ENCODE measurements around the gene BCL11B. TPM values are rescaled to one million over a fixed set of nuclear protein-coding genes. Genes with fewer than 3 reads are reported as not detected.

BCL11B gene
- polyA plus RNA-seq, 1 donor, result 0.86 TPM

- DNase-seq (ENCODE audit: low read depth), result no peak
Measured at GRCh38 chr14:99137001-99137700, 134.8 kb downstream of the BCL11B start.

DNA sequence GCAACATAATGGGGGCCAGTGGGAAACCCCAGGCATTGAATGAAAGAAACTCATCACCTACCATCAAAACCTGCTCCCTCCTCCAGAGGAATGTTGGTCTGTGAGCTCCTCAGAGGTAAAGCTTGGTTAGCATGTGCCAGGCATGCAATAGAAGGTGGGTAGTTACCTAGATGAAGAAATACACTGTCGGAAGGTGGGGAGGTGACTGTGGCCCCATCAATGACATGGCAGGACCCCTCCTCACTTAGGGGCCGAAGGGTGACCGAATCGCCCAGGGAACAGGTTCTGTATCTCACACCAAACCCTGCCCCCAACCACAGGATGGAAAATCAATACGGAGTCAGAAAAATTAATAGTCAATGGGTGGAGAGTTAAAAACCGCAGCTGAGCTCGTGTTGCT is 135.6 kb downstream of the BCL11B start:
- no peak for DNase-seq (ENCODE audit: low read depth)

DNA sequence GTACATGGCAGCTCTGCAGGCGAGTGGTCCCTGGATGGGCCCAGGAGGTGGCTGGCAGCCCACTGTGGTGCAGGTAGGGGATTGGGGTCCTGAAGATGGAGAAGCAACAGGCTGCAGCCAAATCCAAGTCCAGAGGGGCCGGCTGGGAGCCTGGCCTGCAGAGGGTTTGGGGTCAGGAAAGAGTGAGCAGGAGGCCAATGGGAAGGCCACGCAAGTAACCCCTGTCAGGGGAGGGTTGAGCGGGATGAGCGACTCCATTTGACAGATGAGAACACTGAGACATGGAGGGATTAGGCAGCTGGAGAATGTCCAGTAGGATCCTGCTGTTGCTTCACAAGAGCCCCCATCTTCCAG is 136.0 kb downstream of the BCL11B start:
- DNase-seq (ENCODE audit: low read depth), result no peak

DNA sequence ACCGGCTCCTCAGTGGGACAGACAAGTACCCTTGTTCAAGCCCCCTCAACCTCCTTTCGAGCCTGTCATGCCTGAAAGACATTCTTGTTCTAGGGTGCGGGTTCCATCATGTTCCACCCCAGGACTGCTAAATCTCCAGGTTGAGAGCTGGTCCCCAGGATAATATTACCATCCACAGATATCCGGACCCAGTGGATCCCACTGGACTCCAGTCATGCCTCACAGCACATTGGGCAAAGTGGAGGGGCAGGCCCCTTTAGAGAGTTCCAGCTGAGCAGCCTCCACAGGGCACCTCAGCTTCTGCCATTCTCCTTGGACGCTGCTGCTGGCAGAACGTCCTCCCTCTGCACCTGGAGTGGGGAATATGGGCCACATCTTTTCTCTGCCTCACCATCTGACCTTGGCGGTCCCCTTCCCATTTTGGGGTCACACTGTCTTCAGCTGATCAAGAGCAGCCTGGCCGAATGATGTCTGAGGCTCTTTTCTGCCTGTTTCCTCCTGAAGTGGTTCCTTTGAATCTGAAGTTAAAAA is 137.4 kb downstream of the BCL11B start:
- no peak for DNase-seq (ENCODE audit: low read depth)

GRCh38 chr14:99133636-99134515 is 138.1 kb downstream of the BCL11B start:
- no peak for DNase-seq (ENCODE audit: low read depth)

DNA sequence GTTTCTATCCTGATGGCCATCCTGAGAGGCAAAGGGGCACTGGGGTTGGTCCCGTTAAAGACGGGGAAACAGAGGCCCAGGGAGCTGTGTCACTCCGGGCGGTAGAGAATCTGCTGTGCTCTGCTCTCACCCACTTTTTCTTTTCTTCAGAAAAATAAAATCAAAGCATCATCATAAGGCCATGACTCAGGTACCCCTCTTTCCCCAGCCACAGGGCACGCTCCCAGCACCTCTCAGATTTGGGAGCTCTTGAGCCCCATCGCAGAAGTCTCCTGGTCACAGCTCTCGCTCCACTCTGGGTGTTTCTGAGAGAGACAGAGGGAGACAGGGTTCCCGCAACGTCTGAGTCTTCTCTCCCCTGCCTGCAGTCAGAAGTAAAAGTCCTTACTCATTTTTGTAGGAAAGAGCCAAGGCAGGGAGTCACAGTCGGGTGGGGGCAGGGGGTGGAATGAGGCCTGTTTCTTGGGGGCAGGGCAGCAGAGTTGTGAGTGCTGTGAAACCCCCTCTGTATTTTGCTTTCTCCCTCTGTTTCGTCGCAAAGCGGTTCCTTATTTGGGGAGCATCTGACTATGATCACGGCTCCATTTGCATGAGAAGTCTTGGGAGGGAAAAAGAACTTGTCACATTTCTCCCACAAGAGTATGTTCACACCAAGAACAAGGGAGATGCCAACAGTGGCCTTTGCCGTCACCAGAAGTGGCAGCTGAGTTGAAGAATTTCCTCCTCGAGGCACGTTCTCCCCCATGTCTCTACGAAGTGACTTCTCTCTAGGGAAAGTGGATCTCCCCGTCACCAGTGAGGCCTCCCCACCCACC is 139.0 kb downstream of the BCL11B start:
- no peak for DNase-seq (ENCODE audit: low read depth)

- no peak for DNase-seq (ENCODE audit: low read depth)
Measured at GRCh38 chr14:99131632-99132271, 140.2 kb downstream of the BCL11B start.

DNA sequence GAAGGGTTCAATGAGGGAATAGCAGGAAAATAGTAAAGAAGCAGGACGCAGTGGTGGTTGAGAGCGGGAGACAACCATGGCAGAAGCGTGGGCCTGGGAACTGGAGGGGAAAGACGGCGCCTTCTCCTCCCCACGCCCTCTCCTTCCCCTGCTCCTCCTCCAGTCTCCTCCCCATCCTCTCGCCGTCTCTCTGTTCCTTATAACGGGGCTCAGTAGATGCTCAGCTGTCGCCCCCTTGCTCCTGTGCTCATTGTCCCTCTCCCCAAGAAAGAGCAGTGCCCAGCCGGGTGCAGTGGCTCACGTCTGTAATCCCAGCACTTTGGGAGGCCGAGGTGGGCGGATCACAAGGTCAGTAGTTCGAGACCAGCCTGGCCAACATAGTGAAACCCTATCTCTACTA is 142.0 kb downstream of the BCL11B start:
- DNase-seq (ENCODE audit: low read depth), result no peak

DNA sequence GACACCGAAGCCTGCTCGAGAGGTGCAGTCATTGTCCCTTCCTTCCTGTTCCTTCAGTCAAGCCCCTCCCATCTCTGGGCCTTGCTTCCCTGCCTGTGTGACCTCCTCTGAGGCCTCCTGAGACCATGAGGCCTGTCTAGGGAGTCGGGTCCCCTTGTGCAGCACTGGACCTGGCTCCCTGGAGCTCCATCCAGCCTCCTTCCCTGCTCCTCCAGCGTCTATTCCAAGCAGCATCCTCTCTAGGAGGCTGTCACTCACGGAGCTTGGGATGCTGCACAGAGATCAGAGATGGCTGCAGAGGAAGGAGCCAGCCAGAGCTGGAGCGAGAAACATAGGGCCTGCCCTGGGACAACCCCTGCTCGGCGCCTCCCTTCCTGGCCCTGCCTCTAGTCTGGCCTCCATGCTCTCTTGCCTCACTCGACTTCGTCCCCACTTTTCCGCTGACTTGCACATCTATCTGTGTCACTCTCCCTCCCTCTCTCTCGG is 142.7 kb downstream of the BCL11B start:
- no peak for DNase-seq (ENCODE audit: low read depth)

DNA sequence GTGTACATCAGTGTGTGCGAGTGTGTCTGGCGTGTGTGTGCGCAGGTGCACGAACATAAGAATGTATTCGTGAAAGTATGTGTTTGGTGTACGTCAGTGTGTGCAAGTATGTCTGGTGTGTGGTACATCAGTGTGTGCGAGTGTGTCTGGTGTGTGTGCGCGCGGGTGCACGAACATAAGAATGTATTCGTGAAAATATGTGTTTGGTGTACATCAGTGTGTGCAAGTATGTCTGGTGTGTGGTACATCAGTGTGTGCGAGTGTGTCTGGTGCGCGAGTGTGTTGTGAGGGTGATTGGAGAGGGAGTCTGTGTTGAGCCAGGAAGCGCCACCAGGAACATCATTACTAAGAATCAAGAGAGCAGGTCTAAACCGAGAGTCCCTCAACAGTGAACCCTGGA is 143.8 kb downstream of the BCL11B start:
- DNase-seq (ENCODE audit: low read depth), result no peak

- no peak for DNase-seq (ENCODE audit: low read depth)
Measured at GRCh38 chr14:99127651-99128167, 144.3 kb downstream of the BCL11B start.

DNA sequence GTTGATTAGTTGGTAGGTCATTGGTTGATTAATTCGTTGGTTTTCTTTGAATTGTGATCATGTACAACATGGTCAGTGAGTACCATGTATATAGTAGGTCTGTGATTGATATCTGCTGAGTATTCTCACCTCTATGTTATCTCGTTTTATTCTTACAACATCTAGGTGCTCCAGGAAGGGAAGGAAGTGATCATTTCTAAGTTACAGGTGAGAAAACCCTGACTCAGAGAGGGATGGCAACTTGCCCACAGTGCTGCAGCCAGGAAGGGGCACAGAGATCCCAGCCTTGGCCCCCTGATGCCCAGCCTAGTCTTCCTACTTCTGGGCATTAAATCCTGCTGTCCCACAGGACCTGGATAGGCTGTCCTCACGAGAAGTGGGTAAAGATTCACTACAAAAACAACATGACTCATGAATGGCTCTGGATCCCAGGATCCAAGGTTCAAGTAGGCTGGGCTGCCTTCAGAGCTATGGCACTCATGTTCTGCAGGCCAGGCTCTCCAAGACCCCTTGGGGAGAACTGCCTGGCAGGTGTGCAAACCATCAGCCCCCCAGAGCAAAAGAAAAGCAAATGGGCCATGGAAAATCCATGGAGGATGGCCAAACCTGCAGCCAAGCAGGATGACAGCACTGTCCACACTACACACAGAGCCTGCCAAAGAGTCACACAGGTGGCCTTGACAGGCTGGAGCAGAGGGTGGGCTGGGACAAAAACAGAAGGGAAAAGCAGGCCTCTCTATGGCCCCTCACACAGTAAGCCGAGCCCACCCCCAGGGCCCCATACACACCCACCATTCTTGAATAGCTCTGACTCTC is 146.2 kb downstream of the BCL11B start:
- DNase-seq (ENCODE audit: low read depth), result no peak

DNA sequence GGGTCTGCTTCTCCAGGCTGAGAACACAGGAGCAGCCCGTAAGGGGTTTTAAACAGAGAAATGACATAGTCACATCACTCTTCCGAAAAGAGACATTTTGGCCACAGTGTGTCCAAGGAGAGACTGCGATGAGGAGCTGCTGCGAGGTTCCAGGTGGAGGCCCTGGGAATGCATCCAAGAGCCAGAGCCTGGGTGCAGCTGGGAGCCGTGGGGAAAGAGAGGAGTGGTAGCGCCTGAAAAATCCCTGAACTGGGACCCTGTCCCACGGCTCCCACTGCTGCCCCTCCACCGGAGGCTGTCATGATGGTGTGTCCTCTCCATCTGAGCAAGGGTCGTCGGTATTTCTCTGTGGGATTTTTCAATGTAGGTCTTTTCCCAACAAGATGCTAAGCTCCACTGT is 146.9 kb downstream of the BCL11B start:
- no peak for DNase-seq (ENCODE audit: low read depth)

DNA sequence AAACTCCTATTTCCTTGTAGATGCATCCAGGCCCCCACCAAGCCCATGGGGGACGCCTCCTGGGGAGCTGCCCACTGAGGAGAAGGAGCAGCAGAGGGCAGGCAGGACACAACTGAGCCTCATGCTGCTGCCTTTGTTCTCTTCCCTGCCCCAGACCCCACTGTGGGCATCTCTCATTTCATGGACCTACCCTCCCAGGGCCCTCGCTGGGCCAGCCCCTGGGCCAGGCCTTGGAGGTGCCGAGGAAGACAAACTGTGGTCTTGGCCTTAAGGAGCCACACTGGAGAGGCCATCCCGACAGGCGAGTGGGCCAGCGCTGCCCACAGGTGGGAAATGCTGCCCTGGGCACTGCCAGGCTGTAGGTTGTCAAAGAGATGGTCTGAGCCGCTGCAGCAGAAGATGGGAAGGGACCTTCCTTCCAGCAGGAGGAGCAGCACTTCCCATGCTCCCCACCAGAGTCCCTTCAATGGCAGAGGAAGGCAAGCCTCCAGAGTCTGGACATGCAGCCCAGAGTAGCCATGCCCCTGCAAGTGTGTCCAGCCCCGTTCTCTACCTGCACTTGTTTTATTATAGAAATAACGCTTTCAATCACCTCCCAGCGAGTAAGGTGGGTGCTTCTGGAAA is 147.4 kb downstream of the BCL11B start:
- DNase-seq (ENCODE audit: low read depth), result no peak

GRCh38 chr14:99123208-99123870 is 148.7 kb downstream of the BCL11B start:
- DNase-seq (ENCODE audit: low read depth), result no peak

DNA sequence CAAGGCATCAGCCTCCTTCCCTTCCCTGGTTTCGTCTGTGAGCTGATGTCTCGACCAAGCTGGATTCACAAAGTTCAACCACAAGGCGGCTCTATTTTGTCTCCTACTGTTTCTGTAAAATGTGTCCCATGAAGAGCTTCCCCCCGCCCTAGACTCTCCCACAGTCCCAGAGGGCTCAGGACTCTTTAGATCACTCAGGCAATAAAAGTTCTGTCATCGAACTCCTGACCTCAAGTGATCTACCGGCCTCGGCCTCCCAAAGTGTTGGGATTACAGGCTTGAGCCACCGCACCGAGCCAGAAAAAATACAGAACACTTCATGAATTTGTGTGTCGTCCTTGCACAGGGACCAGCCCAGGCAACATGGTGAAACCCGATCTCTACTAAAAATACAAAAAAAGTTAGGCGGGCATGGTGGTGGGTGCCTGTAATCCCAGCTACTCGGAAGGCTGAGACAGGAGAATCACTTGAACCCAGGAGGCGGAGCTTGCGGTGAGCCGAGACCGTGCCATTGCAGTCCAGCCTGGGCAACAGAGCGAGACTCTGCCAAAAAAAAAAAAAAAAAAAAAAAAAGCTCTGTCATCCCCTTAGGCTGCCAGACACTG is 149.4 kb downstream of the BCL11B start:
- no peak for DNase-seq (ENCODE audit: low read depth)

DNA sequence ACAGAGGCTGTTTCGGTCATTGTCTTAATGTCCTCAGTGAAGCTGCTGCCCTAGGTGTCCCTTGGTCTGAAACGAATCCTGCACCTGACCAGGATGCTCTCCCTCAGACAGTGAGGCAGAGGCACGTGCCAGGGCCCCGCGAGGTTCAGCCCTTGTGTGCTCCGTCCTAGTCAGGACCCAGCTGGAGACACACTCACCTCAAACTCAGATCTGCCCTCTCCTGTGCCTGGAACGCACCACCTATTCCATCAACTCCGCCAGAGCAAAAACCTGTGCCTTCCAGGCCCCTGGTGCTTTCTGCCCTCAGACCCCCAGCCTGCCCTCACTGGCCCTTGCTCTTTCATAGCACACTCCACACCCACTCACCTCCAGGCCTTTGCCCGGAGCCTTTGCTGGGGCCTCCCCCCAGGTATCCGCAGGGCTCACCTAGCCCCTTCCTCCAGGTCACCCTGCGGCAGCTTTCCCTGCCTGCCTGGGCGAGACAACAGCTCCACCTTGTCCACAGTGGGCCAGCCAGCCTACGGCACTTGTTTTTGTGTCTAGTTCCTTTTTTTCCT is 150.6 kb downstream of the BCL11B start:
- no peak for DNase-seq (ENCODE audit: low read depth)

DNA sequence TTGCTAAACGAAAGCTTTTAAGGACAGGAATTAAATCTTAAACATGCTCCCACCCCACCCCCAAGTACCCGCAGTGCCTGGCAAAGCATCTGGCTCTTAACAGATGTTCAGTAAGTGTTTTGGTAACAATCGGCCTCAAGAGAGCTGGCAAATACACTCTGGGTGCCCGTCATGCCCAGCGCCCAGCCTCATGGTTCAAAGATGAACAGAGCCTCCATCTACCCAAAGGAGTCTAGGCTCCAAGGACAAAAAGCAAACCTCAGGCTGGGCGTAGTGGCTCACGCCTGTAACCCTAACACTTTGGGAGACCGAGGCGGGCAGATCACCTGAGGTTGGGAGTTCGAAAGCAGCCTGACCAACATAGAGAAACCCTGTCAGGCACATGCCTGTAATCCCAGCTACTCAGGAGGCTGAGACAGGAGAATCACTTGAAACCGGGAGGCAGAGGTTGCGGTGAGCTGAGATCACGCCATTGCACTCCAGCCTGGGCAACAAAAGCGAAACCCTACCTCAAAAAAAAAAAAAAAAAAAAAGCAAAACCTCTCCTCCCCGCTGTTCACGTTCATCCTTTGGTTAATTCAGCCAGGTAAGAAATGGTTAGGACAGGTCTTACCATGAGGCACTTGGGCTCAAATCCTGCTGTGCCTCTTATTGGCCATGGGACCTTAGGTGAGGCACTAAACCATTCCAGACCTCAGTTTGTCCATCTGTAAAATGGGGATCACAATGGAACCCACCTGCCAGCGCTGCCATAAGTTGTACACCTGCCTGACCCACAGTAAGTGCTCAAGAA is 151.3 kb downstream of the BCL11B start:
- no peak for DNase-seq (ENCODE audit: low read depth)

Data from forelimb muscle (tissue), 1 donor.